HG02571 (cell line): Measurements from ENCODE around the gene GLB1L3.
"Not testable (repeated sequence)": the region's sequence is repeated elsewhere in the genome, so short reads cannot be mapped to it uniquely, and the experiment has no call there.

Experiments
- ATAC-seq: cut with Tn5 transposase; IDR thresholded peaks from one replicate; pipeline ENCODE4 v1.9.1; 2021; ENCODE audit warnings: mild to moderate bottlenecking, moderate library complexity; ENCODE audit not compliant: unreplicated experiment

The GLB1L3 gene

DNA sequence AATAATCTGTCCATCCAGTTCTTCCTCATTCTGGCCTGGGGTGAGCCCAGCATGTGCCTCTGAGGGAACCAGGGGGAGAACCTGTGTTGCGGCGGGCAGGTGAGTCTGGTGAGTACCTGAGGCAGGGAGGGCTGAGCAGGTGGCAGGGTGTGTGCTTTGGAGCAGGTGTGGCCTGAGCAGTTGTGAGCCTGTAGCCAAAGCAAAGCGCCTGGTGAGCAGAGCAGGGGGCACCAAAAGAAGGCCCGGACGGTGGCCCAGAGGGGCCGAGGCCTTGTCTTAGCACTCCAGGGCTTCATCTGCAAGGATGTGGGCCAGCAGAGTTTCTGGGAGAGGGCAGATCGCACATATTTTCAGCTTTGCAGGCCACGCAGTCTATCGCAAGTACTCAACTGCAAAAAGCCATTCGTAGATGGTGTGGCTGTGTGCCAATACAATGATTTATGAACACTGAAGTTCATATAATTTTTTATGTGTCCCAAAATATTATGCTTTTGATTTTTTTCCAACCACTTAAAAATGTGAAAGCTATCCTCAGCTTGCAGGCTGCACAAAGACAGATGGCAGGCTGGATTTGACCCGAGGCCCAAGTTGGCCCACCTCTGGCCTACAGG is 64.3 kb downstream of the GLB1L3 start:
- ATAC-seq = no peak

DNA sequence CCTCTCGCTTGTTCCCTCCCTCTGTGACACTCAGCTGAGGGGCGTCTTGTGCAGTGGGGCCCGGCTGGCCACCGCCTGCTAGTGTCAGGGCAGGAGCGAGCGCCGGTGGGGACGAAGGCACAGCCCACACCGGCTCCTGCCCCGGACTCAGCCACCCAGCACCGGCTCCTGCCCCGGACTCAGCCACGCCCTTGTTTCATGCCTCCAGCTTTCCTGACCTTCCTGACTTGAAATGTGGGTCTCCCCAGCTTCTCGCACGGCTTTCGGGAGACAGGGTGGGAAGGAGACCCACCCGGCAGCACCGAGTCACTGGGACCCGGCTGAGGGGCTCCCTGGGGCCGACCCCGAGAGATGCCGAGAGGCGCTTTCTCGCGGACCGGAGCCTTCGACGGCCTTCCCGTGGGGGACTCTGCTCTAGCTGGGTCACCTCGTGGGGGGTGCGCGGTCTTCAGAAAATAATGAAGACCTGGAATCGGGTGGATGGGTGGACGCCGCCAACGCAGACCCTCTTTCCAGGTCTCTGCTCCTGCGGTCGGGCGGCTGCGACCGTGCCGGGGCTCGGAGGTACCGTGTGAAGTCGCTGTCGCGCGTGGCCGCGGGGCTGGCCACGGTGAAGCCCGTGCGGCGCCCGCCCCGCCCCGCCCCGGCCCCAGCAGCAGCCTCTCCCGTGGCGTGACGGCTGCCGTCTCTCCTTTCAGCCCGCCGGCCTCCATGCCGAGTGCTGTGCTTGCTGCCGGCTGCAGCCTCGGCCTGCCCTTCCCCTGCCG is 65.8 kb downstream of the GLB1L3 start:
- ATAC-seq = no peak

DNA sequence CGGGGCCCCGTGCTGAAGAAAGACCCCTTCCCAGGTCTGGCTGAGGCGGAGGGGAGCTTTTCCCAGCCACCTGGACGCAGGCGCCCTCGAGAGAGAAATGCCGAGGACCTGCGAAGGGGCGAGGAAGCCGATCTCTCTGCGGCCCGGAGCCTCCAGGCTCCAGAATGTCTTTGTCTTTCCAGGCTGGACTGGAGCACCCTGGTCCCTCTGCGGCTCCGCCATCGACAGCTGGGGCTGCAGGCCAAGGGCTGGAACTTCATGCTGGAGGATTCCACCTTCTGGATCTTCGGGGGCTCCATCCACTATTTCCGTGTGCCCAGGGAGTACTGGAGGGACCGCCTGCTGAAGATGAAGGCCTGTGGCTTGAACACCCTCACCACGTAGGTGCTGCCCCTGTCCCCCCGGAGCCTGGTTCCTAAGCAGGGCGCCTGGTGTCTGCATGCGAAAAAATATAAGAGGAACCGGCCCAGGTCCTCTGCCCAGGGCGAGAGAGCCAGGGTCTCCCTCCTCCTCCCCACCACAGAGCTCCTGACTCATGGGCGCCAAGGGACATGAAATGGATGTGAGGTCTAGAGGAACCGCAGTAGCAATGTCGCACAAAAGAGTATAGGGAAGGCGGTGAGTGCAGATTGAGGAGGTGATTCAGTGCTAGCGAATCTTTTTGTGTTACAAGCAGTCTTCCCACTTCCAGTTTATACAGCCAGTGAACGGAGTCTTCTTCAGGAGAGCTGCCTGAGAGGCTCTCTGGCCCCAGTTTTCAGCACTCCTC is 66.6 kb downstream of the GLB1L3 start:
- no peak for ATAC-seq

DNA sequence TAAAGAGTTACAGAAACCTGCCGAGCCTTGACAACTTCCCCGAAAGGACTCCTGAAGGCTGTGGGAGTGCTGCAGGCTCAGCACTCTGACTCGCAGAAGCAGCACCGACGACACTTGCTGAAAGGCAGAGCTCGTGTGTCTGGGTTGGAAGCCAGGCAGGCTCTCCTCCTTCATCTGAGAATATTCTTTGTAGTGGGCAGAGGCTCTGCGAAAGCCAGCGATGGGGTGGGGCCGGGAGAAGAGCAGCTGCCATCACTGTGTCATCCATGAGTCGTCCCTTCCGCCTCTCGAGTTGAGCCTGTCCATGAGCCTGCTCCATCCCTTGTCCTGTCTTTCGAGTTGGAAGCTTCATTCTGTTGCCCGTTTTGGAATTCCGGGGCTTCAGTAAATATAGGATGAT is 67.5 kb downstream of the GLB1L3 start:
- ATAC-seq = no peak

DNA sequence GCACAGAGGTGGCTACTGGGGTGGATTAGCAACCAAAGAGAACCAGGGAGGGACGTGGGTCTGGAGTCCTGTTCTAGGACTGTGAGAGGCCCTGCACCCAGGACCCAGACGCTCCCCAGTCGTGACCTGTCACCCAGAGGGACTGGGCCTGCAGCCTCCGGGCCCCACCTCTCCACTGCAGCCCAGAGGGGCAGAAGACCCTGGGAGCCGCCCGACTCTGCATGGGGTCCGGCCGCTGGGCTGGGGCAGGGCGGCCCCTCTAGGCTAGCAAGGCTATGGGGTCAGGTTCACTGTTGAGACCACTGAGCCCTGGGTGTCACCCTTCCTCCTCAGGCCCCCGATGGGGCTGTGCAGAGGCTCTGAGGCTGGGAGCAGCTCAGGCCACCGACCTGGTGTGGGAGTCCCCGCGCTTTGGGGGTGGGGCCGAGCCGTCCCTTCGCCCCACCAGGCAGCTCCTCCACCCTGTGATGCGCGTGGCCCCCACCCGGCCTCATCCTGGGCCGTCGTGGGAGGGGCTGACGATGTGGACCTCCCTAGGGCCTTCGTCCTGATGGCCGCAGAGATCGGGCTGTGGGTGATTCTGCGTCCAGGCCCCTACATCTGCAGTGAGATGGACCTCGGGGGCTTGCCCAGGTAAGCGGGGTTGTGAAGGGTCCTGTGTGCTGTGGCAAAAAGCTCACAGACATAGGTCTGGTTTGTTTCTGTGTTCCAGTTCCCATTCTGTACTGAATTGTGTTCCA is 68.5 kb downstream of the GLB1L3 start:
- not testable (repeated sequence) for ATAC-seq

DNA sequence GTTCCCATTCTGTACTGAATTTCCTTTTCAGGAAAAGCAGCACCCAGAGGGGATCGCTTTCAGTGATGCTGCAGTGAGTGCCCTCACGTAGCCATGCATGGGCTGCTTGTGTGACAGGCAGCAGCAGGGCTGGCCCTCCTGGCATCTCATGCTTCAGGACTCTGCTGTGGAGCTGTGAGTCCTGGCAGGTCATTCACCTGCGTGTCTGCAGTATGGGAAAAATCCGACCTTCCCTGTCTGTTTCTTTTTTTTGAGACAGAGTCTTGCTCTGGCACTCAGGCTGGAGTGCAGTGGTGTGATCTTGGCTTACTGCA is 69.0 kb downstream of the GLB1L3 start:
- ATAC-seq = no peak

DNA sequence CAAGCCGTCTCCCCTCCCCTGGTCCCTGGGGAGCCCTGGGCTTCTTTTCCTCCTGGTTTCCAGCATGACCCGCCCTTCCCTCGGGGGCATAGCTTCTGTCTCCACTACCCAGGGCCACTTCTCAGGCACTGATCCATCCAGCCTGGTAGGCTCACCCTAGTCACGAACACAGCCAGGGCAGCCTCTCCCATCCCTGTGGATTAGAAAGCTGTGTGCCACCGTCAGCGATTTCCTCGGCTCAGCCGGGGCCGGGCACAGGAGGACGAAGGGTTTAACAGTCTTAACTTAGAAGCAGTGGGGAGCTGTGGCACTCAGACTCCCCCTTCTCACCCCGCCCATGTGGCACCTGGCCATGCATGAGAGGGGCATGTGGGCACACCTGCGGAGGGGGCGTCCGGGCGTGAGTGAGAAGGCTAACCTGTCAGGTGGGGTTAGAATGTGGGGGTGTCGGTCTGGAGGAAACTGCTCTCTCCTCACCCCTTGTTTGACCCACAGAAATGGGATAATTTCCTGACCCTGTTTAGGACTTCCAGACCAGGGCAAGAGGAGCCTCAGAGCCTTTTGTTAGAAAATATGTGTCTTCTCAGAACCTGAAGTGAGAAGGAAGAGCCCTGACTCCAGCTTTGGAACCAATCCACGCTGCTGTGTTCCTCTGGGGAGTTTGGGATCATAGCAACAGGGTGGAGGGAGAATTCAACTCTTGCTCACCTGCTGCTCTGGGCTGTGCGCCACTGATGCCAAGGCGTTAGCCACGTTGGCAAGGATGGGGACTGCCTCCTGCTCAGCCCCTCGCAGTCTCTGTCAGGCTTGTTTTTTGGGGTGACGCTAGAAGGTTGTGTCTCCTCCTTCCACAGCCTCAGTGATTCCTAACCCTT is 70.2 kb downstream of the GLB1L3 start:
- ATAC-seq = no peak

DNA sequence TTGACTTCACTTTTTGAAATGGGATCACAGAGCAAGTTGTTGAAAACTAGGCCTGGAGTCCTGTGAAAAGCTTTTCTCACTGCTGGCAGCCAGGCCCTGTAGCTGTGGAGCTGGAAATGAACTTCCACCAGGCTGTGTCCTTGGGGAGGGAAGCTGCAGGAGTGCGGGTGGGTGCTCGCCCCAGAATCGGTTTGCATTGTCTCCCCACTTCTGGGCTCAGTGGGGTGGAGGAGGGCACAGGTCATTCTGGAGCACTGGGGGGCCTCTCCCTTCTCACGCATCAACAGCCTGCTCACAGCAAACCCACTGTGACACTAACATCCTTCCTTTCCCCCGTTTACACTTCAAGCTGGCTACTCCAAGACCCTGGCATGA is 70.8 kb downstream of the GLB1L3 start:
- no peak for ATAC-seq

DNA sequence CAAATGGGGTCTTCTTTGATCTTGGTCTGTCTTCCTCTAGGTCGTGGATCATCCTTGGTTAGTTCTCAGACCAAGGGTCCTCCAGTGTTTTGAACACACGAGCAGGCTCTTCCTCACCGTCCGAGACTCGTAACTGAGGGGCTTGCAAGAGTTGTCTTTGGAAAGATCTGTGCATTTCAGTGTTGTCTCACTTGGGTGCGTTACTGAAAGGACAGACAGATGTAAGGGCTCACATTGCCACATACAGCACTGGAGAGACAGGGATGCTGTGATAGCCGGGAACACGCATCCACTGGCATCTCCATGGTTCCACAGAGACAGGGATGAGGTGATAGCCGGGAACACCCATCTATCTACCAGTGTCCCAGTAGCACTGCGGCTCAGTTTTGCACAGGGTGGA is 71.3 kb downstream of the GLB1L3 start:
- no peak for ATAC-seq

DNA sequence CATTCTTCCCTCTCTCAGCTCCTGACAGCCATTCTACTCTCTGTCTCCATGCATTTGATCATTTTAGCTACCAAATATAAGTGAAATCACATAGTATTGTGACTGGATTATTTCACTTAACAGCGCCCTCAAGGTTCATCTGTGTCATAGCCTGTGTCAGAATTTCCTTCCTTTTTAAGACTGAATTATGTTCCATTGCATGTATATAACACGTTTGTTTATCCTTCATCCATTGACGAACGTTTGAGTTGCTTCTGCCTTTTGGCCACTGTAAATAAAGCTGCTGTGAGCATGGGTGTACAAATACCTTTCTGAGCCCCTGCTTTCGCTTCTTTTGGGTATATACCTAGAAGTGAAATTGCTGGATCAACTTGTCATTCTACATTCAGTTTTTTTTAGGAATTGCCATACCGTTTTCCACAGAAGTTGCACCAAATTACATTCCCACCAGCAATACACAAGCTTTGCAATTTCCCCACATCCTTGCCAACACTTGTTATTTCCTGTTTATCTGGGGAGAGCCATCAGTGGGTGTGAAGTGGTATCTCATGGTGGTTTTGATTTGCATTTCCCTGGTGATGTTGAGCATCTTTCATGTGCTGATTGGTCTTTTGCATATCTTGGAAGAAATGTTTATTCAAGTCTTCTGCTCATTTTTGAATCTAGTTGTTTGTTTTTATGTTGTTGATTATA is 73.1 kb downstream of the GLB1L3 start:
- peak; percentile 43 for ATAC-seq

DNA sequence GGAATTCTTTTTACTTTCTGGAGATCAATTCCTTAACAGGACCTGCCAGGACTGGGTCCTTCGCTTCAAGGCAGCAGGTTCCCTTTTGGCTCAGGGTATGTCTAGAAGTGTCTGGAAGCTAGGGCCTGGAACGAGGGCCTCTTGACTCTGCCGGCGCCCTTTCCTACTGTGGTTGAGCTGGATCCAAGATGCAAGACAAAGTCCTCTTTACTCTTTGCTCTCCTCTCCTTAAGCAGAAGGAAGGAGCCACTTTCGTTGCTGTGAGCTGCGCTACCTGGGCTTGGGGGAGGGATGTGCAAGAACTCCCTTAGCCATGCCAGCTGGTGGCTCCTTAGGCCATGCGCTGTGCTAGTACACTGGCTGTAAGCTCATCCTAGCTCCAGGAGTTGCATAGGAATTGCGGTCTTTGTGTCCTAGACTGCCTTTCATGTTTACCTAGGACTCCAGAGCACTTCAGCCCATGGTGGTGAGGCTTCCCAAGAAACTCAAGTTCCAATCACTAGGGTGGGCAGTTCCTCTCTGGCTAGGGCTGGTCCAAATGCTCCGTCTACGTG is 73.7 kb downstream of the GLB1L3 start:
- peak; percentile 7 for ATAC-seq

DNA sequence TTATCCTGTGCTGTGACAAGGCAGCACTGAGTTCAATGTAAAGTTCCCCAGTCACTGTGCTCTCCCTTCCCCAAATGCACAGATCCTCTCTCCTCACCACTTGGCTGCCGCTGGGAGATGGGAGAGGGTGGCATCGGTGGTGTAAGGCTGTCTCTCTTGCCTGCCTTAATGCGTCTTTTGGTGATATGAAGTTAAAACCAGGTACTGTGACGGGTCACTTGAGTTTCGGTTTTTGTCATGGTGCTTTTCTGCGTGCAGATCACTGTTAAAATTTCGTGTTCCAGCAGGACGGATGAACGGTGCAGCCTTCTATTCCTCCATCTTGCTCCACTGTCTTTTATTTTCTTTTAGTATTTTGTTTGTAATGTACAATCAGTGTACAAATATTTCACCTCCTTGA is 74.2 kb downstream of the GLB1L3 start:
- peak; percentile 65 for ATAC-seq

DNA sequence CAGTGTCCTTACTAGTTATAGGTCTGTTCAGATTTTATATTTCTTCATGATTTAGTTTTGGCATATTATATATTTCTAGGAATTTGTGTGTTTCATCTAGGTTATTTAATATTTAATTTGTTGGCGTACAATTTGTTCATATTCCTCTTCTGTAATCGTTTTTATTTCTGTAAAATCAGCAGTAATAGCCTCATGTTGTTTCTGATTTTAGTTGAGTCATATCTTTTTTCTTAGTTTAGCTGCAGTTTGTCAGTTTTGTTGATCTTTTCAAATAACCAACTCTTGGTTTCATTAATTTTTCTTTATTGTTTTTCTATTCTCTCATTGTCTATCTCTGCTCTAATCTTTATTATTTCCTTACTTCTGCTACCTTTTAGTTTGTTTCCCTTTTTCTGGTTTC is 75.9 kb downstream of the GLB1L3 start:
- ATAC-seq = no peak

DNA sequence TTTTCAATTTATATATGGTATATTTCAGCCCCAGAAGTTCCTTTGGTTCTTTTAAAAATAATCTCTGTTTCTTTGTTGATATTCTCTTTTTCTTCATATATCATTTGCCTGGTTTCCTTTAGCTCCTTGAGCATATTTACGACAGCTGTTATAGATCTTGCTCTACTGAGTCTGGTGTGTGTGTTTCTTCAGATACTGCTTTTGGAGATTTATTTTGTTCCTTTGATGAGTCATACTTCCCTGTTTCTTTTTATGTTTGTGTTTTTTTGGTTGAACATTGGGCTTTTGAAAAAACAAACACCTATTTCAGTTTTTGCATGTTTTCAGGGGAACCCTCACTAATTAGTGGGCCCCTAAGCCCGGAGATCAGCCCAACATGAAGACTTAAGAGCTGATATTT is 79.0 kb downstream of the GLB1L3 start:
- no peak for ATAC-seq

DNA sequence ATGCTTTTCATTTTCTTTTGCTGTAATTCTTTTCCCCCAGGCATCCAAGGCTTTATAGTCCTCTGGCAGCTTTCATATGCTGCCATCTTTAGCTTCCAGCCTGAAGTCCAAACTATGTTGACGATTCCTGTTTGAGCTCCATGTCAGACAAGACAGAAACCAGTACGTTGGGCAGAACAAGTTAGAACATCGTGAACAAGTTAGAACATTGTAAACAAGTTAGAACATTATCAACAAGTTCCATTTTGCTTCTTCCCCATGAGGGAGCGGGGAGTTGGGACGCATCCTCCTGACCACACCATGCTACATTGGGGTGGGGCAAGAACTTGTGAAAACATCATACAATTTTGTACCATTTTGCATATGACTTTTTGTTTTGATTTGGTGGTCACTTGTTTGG is 79.5 kb downstream of the GLB1L3 start:
- no peak for ATAC-seq

DNA sequence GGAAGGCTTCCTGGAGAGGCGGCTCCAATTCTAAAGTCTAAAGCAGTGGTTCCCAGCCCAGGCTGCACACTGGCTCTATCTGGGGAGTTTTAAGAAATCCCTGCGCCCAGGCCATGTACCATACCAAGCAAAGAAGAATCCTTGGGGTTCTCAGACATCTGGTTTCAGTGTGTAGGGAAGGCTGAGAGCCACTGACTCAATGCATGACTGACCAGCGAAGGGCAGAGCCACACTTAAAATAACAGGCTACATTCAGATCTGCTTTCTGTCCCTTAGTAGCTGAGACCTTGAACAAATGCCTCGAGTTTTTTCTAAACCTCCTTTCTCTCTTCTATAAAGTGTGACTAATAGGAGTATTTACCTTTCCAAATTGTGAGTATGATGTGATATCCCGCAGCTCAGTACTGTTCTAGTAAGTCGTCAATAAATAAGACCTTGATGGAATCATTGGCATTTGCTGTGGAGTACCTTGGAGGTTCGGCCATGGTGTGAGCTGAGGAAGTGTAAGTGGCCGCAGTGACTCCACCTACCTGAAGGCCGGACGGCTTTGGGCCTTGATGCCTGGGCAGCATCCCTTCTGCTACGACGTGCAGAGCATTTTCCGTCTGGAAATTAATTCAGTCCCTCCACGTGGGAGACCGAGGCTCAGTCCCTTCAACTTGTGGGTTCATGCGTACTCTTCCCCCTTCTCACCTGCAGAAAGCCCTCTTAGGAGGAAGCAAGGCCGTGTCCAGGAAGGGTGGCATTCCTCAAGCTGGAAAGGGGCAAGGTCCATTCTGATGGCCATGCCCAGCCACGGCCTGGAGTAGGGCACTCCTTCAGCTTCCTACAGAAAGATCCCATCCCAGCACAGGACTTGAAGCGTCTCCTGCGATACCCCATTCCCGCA is 80.7 kb downstream of the GLB1L3 start:
- ATAC-seq = no peak

DNA sequence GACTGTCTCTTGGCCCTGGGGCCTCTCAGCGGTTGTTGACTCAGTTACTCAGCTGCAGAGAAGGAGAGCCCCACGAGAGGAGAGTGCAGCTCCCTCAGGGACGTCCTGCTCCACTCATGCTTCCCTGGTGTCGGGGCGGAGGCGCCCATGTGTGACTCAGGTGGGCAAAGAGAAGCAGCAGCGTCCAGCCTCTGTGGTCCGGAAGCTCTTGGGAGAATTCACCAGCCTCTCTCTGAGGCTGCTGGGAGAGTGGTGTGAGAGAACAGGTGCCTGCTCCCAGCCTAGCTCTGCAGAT is 81.3 kb downstream of the GLB1L3 start:
- ATAC-seq = no peak

DNA sequence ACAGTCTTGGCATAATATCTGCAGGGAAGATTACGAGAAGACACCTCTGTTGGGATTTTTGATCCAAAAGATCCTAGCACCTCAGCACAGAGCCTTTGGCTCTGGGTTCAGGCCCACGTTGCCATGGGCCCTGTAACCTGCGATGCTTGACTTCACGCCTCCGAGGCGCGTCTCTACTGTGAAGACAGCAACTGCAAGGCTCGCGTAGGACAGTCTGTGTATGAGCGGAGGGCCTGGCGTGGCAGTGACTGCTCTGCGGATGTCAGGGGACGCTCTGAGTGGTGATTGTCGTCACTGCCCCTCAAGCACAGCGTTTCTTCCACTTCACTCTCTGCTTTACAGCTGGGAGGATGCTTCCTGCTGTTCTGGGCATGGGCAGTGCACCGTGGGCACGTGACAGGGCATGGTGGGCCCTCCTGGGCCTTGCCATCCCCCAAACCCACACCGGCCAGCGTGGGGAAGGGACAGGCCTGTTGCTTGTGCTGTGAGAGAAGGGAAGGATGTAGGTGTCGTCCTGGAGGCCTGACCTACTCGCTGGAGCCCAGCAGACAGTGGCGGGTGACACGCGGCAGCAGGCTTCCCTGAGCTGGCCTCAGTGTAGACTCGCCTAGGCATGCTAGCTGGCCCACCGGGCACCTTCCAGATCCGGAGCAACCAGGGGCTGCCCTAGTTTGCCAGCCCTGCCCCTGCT is 82.1 kb downstream of the GLB1L3 start:
- ATAC-seq = no peak
